ENCODE measurements around the gene TMEM231. TPM values are rescaled to one million over a fixed set of nuclear protein-coding genes. Genes with fewer than 3 reads are reported as not detected.
"Not testable (repeated sequence)": the region's sequence is repeated elsewhere in the genome, so short reads cannot be mapped to it uniquely, and the experiment has no call there.

The TMEM231 gene
- total and polyA plus RNA-seq, 10 donors, result 2.2 to 6.7 (median 3.4) TPM

DNA sequence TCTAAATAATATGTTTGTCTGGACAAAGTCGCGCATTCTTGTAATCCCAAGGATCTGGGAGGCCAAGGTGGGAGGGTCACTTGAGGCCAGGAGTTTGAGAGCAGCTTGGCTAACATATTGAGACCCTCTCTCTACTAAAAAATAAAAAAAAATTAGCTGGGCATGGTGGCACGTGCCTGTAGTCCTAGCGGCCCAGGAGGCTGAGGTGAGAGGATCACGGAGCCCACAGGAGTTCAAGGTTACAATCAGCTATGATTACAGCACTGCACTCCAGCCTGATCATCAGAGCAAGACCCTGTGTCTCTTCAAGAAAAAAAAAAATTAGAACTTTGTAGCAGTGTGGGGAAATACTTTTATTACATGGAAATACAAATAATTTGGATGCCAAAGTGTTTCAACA, 54.7 kb downstream of the TMEM231 start:
- no peak overlapping the region for H3K27ac ChIP-seq
- 84 to 91% (median 88%) methylated on average over 5 of the region's 5 CpGs for WGBS, 5 donors
- peaks cover 0 to 11% (median 0%) of the 10 kb centered on the region in 7 donors for H3K27me3 ChIP-seq (replicated peaks in 1 of 7)
- no peak overlapping the region for H3K4me3 ChIP-seq
- H3K36me3 ChIP-seq, result no peaks in the 10 kb centered on the region
- intact Hi-C loops (cut with DNase I; ENCODE audit: low total_unique reads), result no loop called here
- DNase-seq, result no peak
- no peaks in the 10 kb centered on the region for H3K9me3 ChIP-seq
- TF ChIP-seq, protein P1, sequence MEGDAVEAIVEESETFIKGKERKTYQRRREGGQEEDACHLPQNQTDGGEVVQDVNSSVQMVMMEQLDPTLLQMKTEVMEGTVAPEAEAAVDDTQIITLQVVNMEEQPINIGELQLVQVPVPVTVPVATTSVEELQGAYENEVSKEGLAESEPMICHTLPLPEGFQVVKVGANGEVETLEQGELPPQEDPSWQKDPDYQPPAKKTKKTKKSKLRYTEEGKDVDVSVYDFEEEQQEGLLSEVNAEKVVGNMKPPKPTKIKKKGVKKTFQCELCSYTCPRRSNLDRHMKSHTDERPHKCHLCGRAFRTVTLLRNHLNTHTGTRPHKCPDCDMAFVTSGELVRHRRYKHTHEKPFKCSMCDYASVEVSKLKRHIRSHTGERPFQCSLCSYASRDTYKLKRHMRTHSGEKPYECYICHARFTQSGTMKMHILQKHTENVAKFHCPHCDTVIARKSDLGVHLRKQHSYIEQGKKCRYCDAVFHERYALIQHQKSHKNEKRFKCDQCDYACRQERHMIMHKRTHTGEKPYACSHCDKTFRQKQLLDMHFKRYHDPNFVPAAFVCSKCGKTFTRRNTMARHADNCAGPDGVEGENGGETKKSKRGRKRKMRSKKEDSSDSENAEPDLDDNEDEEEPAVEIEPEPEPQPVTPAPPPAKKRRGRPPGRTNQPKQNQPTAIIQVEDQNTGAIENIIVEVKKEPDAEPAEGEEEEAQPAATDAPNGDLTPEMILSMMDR (IDR thresholded peaks at IDR 0.05 in 8 of 11, conservative IDR thresholded peaks at IDR 0.05 in 3 of 11), result no peak
- TF ChIP-seq POLR2A (IDR thresholded peaks at IDR 0.05) (no peak), POLR2AphosphoS5 (IDR thresholded peaks at IDR 0.05) (no peak)
- peaks cover 0 to 13% (median 2%) of the 10 kb centered on the region in 6 donors for H3K4me1 ChIP-seq

DNA sequence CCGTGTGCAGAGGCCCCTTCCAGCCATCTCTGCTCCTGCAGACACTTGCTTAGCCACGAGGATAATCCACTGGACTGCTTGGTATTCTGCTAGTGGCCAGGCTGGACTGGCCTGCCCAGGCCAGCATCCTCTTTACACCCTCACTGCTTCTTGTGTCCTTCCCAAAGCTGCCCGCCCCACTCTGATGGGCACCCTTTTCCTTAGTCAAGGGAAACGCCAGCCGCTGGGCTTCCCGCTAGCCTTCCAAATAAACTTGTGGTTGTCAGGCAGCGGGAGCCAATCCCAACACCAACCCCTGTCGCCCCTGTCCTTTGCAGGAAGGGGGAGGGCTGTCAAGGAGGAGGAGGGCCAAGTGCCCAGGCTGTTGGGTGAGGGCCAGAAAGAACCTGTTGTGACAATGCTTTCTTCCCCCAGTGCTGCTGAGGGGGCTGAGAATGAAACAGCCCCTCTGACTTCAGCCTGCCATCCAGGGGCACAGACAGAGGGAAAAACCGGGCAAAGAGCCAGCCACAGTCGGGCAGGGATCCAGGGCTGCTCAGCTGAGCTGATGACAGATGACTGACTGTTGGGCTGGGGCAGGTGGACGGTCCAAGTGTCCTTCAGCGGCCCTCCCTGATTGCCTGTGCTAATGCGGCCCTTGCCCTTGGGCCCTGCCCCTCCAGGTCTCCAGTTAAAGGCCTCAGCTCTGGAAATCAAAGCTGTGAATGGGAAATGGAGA, 57.3 kb downstream of the TMEM231 start:
- H3K9me3 ChIP-seq; intact Hi-C loops (cut with DNase I; ENCODE audit: low total_unique reads); H3K27ac ChIP-seq; H3K4me3 ChIP-seq; H3K36me3 ChIP-seq: not testable (repeated sequence)
- 22 to 57% (median 41%) methylated on average over 8 to 13 of the region's 13 CpGs for WGBS, 5 donors
- Histone ChIP-seq H3K4me1 (peaks cover 0 to 24% (median 10%) of the 10 kb centered on the region in 6 donors), H3K27me3 (replicated peaks in 1 of 7) (peaks cover 0 to 37% (median 11%) of the 10 kb centered on the region in 7 donors)
- DNase-seq, result peak; percentile 68

DNA sequence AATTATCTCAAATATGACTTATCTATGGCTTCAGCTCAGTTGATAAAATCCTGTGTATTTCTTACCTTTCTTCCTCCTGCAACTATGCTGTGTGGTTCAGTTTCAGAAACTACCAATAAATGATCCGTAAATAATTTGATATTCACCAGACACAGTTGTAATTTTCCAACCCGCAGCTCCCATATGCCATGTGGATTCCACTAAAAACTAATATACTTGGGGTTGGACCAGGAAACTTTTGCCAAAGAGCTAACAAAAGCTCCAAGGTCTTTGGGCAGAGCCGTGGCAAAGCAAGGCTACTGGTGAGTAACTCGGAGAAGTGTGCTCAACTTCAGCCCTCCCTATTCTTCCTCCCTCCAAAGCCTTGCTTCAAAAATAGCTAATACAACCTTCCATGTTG, 58.5 kb downstream of the TMEM231 start:
- TF ChIP-seq POLR2AphosphoS5 (IDR thresholded peaks at IDR 0.05) (no peak), POLR2A (IDR thresholded peaks at IDR 0.05) (no peak)
- TF ChIP-seq, protein P1 (IDR thresholded peaks at IDR 0.05 in 8 of 11, conservative IDR thresholded peaks at IDR 0.05 in 3 of 11), result no peak
- no peak overlapping the region for H3K4me3 ChIP-seq
- H3K27me3 ChIP-seq (replicated peaks in 1 of 7), result peaks cover 0 to 48% (median 19%) of the 10 kb centered on the region in 7 donors
- H3K27ac ChIP-seq, result no peak overlapping the region
- H3K9me3 ChIP-seq, result no peaks in the 10 kb centered on the region
- intact Hi-C loops (cut with DNase I; ENCODE audit: low total_unique reads), result no loop called here
- peak; percentile 6 for DNase-seq
- H3K36me3 ChIP-seq, result no peaks in the 10 kb centered on the region
- 69 to 83% (median 78%) methylated on average over 4 of the region's 4 CpGs for WGBS, 5 donors
- peaks cover 0 to 24% (median 10%) of the 10 kb centered on the region in 6 donors for H3K4me1 ChIP-seq

DNA sequence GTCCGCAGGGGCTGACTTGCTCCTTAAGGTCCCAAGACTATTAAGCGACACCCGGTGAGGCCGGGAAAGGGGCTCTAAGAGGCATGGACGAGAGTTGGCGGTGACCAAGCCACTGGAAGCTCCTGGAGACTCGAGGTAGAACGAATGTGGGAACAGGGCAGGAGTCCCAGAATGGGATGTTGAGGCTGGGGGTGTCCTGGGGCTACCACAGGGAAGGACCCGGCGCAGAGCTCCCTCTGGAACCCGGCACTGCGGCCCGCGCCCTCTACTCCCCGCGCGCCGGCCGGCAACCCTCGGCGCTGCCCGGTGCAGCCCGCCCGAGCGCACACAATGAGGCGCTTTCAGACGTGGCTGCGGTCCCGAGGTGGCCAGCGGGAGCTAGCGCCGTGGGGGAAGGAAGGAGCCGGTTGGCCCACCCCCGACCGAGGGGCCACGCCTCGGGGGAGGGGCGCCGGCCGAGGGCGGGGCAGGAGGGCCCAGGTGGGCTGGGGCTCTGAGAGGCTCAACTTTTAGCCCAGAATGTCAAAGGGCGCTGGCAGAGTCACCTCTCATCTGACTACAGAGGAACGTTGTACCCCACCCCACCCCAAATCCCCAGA, 60.9 kb downstream of the TMEM231 start, which contains the start of gene CHST6:
CHST6 (minus strand) TSS at position 366 of the 599 bp plus-strand sequence. CDS start 15,613 bp downstream, outside the sequence.
- TF ChIP-seq POLR2AphosphoS5 (IDR thresholded peaks at IDR 0.05) (peak in 2 of 3 donors; percentile 53 to 60), POLR2A (IDR thresholded peaks at IDR 0.05) (no peak)
- 2 to 7% (median 3%) methylated on average over 11 to 43 of the region's 43 CpGs for WGBS, 5 donors

DNA sequence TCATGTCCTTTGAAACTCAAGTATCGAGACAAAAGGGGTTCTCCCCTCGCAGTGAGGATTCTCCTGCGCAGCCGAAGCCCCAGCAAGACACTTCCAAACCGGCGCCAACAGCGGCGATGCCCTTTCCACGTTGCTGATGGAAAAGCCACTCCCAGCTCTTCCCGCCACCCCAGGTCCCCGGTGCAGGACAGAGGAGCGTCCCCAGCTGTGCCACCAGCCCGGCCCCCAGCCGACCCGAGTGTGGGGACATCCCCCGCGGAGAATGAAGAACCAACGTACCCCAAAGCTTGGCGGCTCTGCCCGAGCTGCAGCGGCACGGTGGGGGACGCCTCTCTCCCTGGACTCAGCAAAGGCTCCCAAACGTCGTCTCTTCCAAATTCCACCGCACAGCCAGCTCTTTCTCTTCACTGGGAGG, 61.4 kb downstream of the TMEM231 start:
- no peaks in the 10 kb centered on the region for H3K36me3 ChIP-seq
- no peaks in the 10 kb centered on the region for H3K9me3 ChIP-seq
- 13 to 21% (median 14%) methylated on average over 8 to 26 of the region's 26 CpGs for WGBS, 5 donors
- H3K4me1 ChIP-seq, result peaks cover 0 to 24% (median 10%) of the 10 kb centered on the region in 6 donors
- no peak for TF ChIP-seq POLR2AphosphoS5 (IDR thresholded peaks at IDR 0.05)
- no peak for TF ChIP-seq POLR2A (IDR thresholded peaks at IDR 0.05)
- TF ChIP-seq, protein P1 (IDR thresholded peaks at IDR 0.05 in 8 of 11, conservative IDR thresholded peaks at IDR 0.05 in 3 of 11), result no peak
- DNase-seq, result peak; percentile 68
- H3K4me3 ChIP-seq, result peak overlapping the region; percentile 18 to 63 (median 28)
- intact Hi-C loops (cut with DNase I; ENCODE audit: low total_unique reads), result no loop called here
- peaks cover 0 to 56% (median 19%) of the 10 kb centered on the region in 7 donors for H3K27me3 ChIP-seq (replicated peaks in 1 of 7)
- no peak overlapping the region for H3K27ac ChIP-seq

More for the DNA sequence above, 60.9 kb downstream of the TMEM231 start, which contains the start of gene CHST6:
- peaks cover 0 to 56% (median 19%) of the 10 kb centered on the region in 7 donors for H3K27me3 ChIP-seq (replicated peaks in 1 of 7)
- DNase-seq, result peak; percentile 78
- no peak within 1 kb of the TSS for H3K27ac ChIP-seq
- peaks cover 0 to 24% (median 10%) of the 10 kb centered on the region in 6 donors for H3K4me1 ChIP-seq
- no peaks in the 10 kb centered on the region for H3K36me3 ChIP-seq
- no peaks in the 10 kb centered on the region for H3K9me3 ChIP-seq
- H3K4me3 ChIP-seq, result peak within 1 kb of the TSS; percentile 18 to 63 (median 28)
- intact Hi-C loops (cut with DNase I; ENCODE audit: low total_unique reads), result no loop called here

Data from spleen (tissue), 11 donors.